ENCODE data around the gene NDST1. TPM values are rescaled to one million over a fixed set of nuclear protein-coding genes. Genes with fewer than 3 reads are reported as not detected.

NDST1 gene
- total RNA-seq, 4 donors from 2014 or later = 10.9 to 86.0 (median 42.5) TPM

- peak; percentile 87 to 94 (median 91) for TF ChIP-seq CTCF (IDR thresholded peaks at IDR 0.05)
- no peak for TF ChIP-seq POLR2A (IDR thresholded peaks at IDR 0.05)
These were observed 52.7 kb downstream of the NDST1 start for GRCh38 chr5:150560401-150561191.

GRCh38 chr5:150561192-150561512, 53.2 kb downstream of the NDST1 start:
- H3K27me3 ChIP-seq = no peaks in the 10 kb centered on the region
- no peaks in the 10 kb centered on the region for H3K36me3 ChIP-seq
- TF ChIP-seq POLR2A (IDR thresholded peaks at IDR 0.05) = no peak
- TF ChIP-seq CTCF (IDR thresholded peaks at IDR 0.05) = no peak
- no peaks in the 10 kb centered on the region for H3K9me3 ChIP-seq
- intact Hi-C loops (cut with DNase I; ENCODE audit: low total_unique reads) = no loop called here
- H3K4me1 ChIP-seq = no peaks in the 10 kb centered on the region
- H3K4me3 ChIP-seq = no peak overlapping the region
- DNase-seq = no peak
- no peak overlapping the region for H3K27ac ChIP-seq

More at GRCh38 chr5:150560401-150561191, 52.7 kb downstream of the NDST1 start:
- H3K4me1 ChIP-seq = no peaks in the 10 kb centered on the region
- no peak overlapping the region for H3K4me3 ChIP-seq
- intact Hi-C loops (cut with DNase I; ENCODE audit: low total_unique reads) = no loop called here
- no peaks in the 10 kb centered on the region for H3K9me3 ChIP-seq
- no peaks in the 10 kb centered on the region for H3K27me3 ChIP-seq
- H3K27ac ChIP-seq = no peak overlapping the region
- DNase-seq = peak; percentile 78 to 94
- no peaks in the 10 kb centered on the region for H3K36me3 ChIP-seq

GRCh38 chr5:150561571-150562275, 53.8 kb downstream of the NDST1 start:
- no peaks in the 10 kb centered on the region for H3K36me3 ChIP-seq
- H3K27ac ChIP-seq = no peak overlapping the region
- no peaks in the 10 kb centered on the region for H3K9me3 ChIP-seq
- no peaks in the 10 kb centered on the region for H3K27me3 ChIP-seq
- no peaks in the 10 kb centered on the region for H3K4me1 ChIP-seq
- intact Hi-C loops (cut with DNase I; ENCODE audit: low total_unique reads) = no loop called here
- TF ChIP-seq CTCF (IDR thresholded peaks at IDR 0.05) (no peak), POLR2A (IDR thresholded peaks at IDR 0.05) (no peak)
- no peak overlapping the region for H3K4me3 ChIP-seq
- DNase-seq = peak in 1 of 2 donors; percentile 3

GRCh38 chr5:150562832-150563231, 54.9 kb downstream of the NDST1 start:
- H3K9me3 ChIP-seq = no peaks in the 10 kb centered on the region
- peak in 1 of 2 donors; percentile 14 for DNase-seq
- no peak overlapping the region for H3K27ac ChIP-seq
- intact Hi-C loops (cut with DNase I; ENCODE audit: low total_unique reads) = no loop called here
- TF ChIP-seq POLR2A (IDR thresholded peaks at IDR 0.05) = no peak
- TF ChIP-seq CTCF (IDR thresholded peaks at IDR 0.05) = peak in 2 of 4 experiments; percentile 24 to 44
- no peaks in the 10 kb centered on the region for H3K36me3 ChIP-seq
- no peak overlapping the region for H3K4me3 ChIP-seq
- H3K4me1 ChIP-seq = no peaks in the 10 kb centered on the region
- no peaks in the 10 kb centered on the region for H3K27me3 ChIP-seq

GRCh38 chr5:150565868-150566267, 57.9 kb downstream of the NDST1 start:
- peak in 1 of 2 donors; percentile 1 for DNase-seq
- no peaks in the 10 kb centered on the region for H3K9me3 ChIP-seq
- H3K27me3 ChIP-seq = no peaks in the 10 kb centered on the region
- H3K36me3 ChIP-seq = no peaks in the 10 kb centered on the region
- H3K4me3 ChIP-seq = no peak overlapping the region
- no peak overlapping the region for H3K27ac ChIP-seq
- no peaks in the 10 kb centered on the region for H3K4me1 ChIP-seq
- TF ChIP-seq CTCF (IDR thresholded peaks at IDR 0.05) = no peak
- TF ChIP-seq POLR2A (IDR thresholded peaks at IDR 0.05) = no peak
- intact Hi-C loops (cut with DNase I; ENCODE audit: low total_unique reads) = no loop called here
